Right lobe of liver (tissue), 4 donors: Measurements from ENCODE around the gene IRX5.

Source experiments
- POLR2A ChIP-seq: fragments of 450-650 bp; IDR thresholded peaks from one replicate; pipeline ENCODE4 v1.6.1; 2017; ENCODE audit warnings: antibody characterized with exemption, mild to moderate bottlenecking
- TF ChIP-seq, protein P1 (sequence below), 4 donors: fragments of 200-600 bp in 3 of 4; fragments of 450-650 bp in 1 of 4; IDR thresholded peaks; one replicate each; pipeline versions ENCODE4 v1.5.1 to v1.8.0; 2016 to 2022; ENCODE audit warnings: antibody characterized with exemption in 4 of 4, mild to moderate bottlenecking in 2 of 4
- donor health status: DM: no; HTN: no; CAD: no.
- donor health status: DM: no; HTN: no; CAD: no.
- donor health status: DM: no; HTN: yes; CAD: no.

DNA sequence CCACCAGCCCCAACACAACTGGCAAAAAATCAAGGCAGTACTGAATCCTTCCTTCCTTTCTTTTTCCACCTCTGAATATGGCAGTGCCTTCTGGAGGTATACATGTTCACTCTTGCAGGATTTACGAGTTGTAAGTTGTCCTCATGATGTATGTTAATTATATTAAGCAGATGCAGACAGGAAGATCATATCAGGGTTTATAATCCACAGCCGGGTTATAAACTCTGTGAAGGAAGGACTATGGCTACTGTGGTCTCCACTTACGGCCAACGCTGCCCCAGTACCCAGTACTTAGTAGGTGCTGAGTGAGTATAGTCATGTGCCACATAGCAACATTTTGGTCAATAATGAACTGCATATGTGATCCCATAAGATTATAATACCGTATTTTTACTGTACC lies 19.6 kb upstream of the IRX5 start:
- TF ChIP-seq, protein P1, sequence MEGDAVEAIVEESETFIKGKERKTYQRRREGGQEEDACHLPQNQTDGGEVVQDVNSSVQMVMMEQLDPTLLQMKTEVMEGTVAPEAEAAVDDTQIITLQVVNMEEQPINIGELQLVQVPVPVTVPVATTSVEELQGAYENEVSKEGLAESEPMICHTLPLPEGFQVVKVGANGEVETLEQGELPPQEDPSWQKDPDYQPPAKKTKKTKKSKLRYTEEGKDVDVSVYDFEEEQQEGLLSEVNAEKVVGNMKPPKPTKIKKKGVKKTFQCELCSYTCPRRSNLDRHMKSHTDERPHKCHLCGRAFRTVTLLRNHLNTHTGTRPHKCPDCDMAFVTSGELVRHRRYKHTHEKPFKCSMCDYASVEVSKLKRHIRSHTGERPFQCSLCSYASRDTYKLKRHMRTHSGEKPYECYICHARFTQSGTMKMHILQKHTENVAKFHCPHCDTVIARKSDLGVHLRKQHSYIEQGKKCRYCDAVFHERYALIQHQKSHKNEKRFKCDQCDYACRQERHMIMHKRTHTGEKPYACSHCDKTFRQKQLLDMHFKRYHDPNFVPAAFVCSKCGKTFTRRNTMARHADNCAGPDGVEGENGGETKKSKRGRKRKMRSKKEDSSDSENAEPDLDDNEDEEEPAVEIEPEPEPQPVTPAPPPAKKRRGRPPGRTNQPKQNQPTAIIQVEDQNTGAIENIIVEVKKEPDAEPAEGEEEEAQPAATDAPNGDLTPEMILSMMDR (IDR thresholded peaks at IDR 0.05), result no peak
- no peak for TF ChIP-seq POLR2A
